HEK293T (cell line): Measurements from ENCODE around the gene SMIM41.
"Not testable (repeated sequence)": the region's sequence is repeated elsewhere in the genome, so short reads cannot be mapped to it uniquely, and the experiment has no call there.

ENCODE experiments used
- ARNT ChIP-seq: fragments of 450-650 bp; IDR thresholded peaks from 2 replicates; pipeline ENCODE4 v1.6.1; 2017; ENCODE audit warnings: mild to moderate bottlenecking
- ELF4 ChIP-seq: fragments of 450-650 bp; IDR thresholded peaks from 2 replicates; pipeline ENCODE4 v1.6.1; 2017; ENCODE audit warnings: antibody characterized with exemption
- FOXK2 ChIP-seq: fragments of 450-650 bp; IDR thresholded peaks from 2 replicates; pipeline ENCODE4 v1.6.1; 2016; ENCODE audit warnings: mild to moderate bottlenecking
- FOXM1 ChIP-seq: fragments of 450-650 bp; IDR thresholded peaks from 2 replicates; pipeline ENCODE4 v1.6.1; 2017; ENCODE audit warnings: mild to moderate bottlenecking, borderline replicate concordance
- HDGF ChIP-seq: fragments of 450-650 bp; IDR thresholded peaks from 2 replicates; pipeline ENCODE4 v1.6.1; 2017; ENCODE audit warnings: antibody characterized with exemption, borderline replicate concordance
- SP1 ChIP-seq: fragments of 450-650 bp; IDR thresholded peaks from 2 replicates; pipeline ENCODE4 v1.6.1; 2017
- SUZ12 ChIP-seq: fragments of 450-650 bp; IDR thresholded peaks from 2 replicates; pipeline ENCODE4 v1.6.1; 2016; ENCODE audit warnings: mild to moderate bottlenecking

DNA sequence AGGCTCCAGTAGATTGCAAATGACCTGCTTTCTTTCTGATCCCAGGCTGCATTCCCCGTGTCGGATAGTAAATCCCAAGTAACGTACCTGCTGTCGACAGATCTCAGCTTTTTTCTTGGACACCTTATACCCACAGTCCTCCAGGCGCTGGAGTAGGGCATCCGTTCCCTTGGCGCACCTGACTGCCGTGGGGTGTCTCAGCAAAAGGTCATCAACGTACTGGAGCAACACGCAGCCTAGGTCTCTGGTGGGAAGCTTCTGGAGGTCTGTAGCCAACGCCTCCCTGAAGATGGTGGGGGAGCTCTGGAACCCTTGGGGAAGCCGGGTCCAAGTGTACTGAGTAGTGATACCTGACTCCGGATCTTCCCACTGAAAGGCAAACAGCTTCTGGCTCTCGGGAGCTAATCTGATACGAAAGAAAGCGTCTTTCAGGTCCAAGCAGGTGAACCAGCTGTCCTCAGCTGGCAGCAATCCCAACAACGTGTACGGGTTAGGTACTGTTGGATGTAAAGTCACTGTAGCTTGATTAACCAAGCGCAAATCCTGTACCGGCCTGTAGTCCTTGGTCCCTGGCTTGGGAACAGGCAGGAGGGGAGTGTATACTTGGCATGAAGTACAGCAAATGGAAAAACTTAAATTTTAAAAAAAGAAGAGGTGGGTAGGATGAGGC lies 38.4 kb downstream of the SMIM41 start:
- not testable (repeated sequence) for TF ChIP-seq FOXK2, HDGF, SP1, FOXM1, ARNT, ELF4, SUZ12
